Measurements from ENCODE around the gene ATG4C.

DNA sequence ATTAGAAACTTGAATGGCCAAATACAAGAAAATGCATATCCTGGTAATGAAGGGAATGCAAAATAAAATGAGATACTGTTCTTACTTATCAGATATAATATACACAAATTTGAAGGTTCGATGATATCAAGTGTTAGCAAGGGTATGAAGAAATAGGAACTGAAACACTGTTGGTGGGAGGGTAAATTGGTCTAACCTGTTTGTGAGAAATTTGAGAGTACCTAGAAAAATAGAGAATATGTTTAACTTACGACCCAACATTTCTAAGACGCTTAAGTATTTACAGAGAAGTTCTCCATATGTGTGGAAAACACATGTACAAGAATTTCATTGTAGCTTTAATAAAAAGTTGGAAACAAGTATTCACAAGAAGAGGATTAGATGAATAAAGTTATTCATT, 25.9 kb downstream of the ATG4C start:
- TF ChIP-seq HDAC6 (IDR thresholded peaks at IDR 0.05; ENCODE audit: unreplicated experiment): no peak
- TF ChIP-seq CTCF (IDR thresholded peaks at IDR 0.05 in 2 of 3, conservative IDR thresholded peaks at IDR 0.05 in 1 of 3; ENCODE audit: control insufficient read depth in 2 of 3, extremely low read depth in 1 of 3, insufficient read depth in 1 of 3, low read depth in 3 of 3, low read length in 3 of 3): no peak
- TF ChIP-seq TCF7 (IDR thresholded peaks at IDR 0.05; ENCODE audit: borderline replicate concordance): no peak
- TF ChIP-seq CHD4 (IDR thresholded peaks at IDR 0.05): no peak
- no peak for TF ChIP-seq GATAD2B (conservative IDR thresholded peaks at IDR 0.05; ENCODE audit: low read depth)
